ENCODE data around the gene KRTAP5-4.
"Not testable (repeated sequence)": the region's sequence is repeated elsewhere in the genome, so short reads cannot be mapped to it uniquely, and the experiment has no call there.

The KRTAP5-4 gene

GRCh38 chr11:1622086-1622485 lies at the start of gene KRTAP5-4:
TSS of gene KRTAP5-4 (minus strand) at chr11:1622138. CDS start at chr11:1622093, 45 bp downstream.
- DNase-seq = no peak

- DNase-seq = no peak
Measured at GRCh38 chr11:1671658-1672057, 49.7 kb upstream of the KRTAP5-4 start.

GRCh38 chr11:1670905-1671371 lies 49.0 kb upstream of the KRTAP5-4 start:
- DNase-seq = no peak

- DNase-seq = not testable (repeated sequence)
Measured at GRCh38 chr11:1670457-1670856, 48.5 kb upstream of the KRTAP5-4 start.

GRCh38 chr11:1669546-1670218 lies 47.7 kb upstream of the KRTAP5-4 start:
- no peak for DNase-seq

GRCh38 chr11:1668911-1669473 lies 47.1 kb upstream of the KRTAP5-4 start:
- DNase-seq = no peak

- no peak for DNase-seq
Measured at GRCh38 chr11:1667906-1668305, 46.0 kb upstream of the KRTAP5-4 start.

- no peak for DNase-seq
Measured at GRCh38 chr11:1667121-1667850, 45.3 kb upstream of the KRTAP5-4 start.

- DNase-seq = no peak
Measured at GRCh38 chr11:1665313-1665712, 43.4 kb upstream of the KRTAP5-4 start.

GRCh38 chr11:1662699-1663283 lies 40.9 kb upstream of the KRTAP5-4 start:
- DNase-seq = not testable (repeated sequence)

GRCh38 chr11:1661454-1662269 lies 39.7 kb upstream of the KRTAP5-4 start:
- not testable (repeated sequence) for DNase-seq

- no peak for DNase-seq
Measured at GRCh38 chr11:1660111-1660867, 38.4 kb upstream of the KRTAP5-4 start.

- DNase-seq = no peak
Measured at GRCh38 chr11:1659506-1659905, 37.6 kb upstream of the KRTAP5-4 start.

- no peak for DNase-seq
Measured at GRCh38 chr11:1656670-1657069, 34.7 kb upstream of the KRTAP5-4 start.

GRCh38 chr11:1656061-1656441 lies 34.1 kb upstream of the KRTAP5-4 start:
- DNase-seq = no peak

GRCh38 chr11:1655168-1656060 lies 33.5 kb upstream of the KRTAP5-4 start:
- DNase-seq = no peak

- DNase-seq = no peak
Measured at GRCh38 chr11:1654388-1655167, 32.6 kb upstream of the KRTAP5-4 start.

- DNase-seq = no peak
Measured at GRCh38 chr11:1653541-1654387, 31.8 kb upstream of the KRTAP5-4 start.

All from activated CD4-positive, alpha-beta T cell treated with anti-CD3 and anti-CD28 coated beads, Interleukin-10, Interleukin-2, amounts not matched to agents 100 ng/mL and 50 ng/mL, durations not matched to agents 16 hours and 8 hours (primary cell).